Endothelial cell of umbilical vein (primary cell): ENCODE measurements around the gene MRPL48. TPM values are rescaled to one million over a fixed set of nuclear protein-coding genes. Genes with fewer than 3 reads are reported as not detected.
"Not testable (repeated sequence)": the region's sequence is repeated elsewhere in the genome, so short reads cannot be mapped to it uniquely, and the experiment has no call there.

Experiments used
- BruUV-seq: library from RNA; stranded (reverse); fragments of 400-500 nt; replicated peaks from 2 replicates; lab custom pipeline; 2021; lab: Mats Ljungman, UMichigan
- CTCF ChIA-PET: fragments of 300-600, 350-600 bp; sonication (Branson Sonifier 250); formaldehyde crosslinking; loops from one replicate; lab custom pipeline; 2021; ENCODE audit warnings: antibody characterized with exemption, inconsistent platforms; lab: Charles Lee
- POLR2A ChIA-PET: fragments of 300-600, 350-600 bp; sonication (Branson Sonifier 250); formaldehyde crosslinking; loops from one replicate; lab custom pipeline; 2021; ENCODE audit warnings: antibody characterized with exemption, inconsistent platforms; lab: Charles Lee
- DNase-seq: peaks from one replicate; pipeline ENCODE4 v3.0.0-alpha.2; 2011; ENCODE audit warnings: low read depth, low spot score
- FAIRE-seq: peaks from 2 replicates; lab custom pipeline; 2011; peaks lifted over from hg19 to GRCh38; lab: Jason Lieb, UNC
- H2AFZ ChIP-seq: 2 replicates; pipeline ENCODE4 v1.6.0; 2012; ENCODE audit warnings: low read depth, low read length, control low read depth, inconsistent platforms
- H3K27ac ChIP-seq: 2 replicates; pipeline ENCODE4 v1.5.1; 2011; ENCODE audit warnings: low read depth, mild to moderate bottlenecking, control low read depth, low read length, moderate library complexity; ENCODE audit not compliant: insufficient read depth
- H3K27me3 ChIP-seq, 2 experiments: 2 replicates each; pipeline versions ENCODE4 v1.6.0 to v1.6.1; 2011; ENCODE audit warnings: low read length in 2 of 2, mixed read lengths in 1 of 2; ENCODE audit not compliant: control insufficient read depth in 2 of 2, insufficient read depth in 2 of 2
- H3K36me3 ChIP-seq, 2 experiments: 2 replicates in 1 of 2; 3 replicates in 1 of 2; pipeline ENCODE4 v1.5.1; 2011; ENCODE audit warnings: low read length in 2 of 2, mild to moderate bottlenecking in 1 of 2, moderate library complexity in 1 of 2; ENCODE audit not compliant: control insufficient read depth in 2 of 2, insufficient read depth in 2 of 2; ENCODE audit errors: extremely low read depth in 1 of 2
- H3K4me1 ChIP-seq: 3 replicates; pipeline ENCODE4 v1.5.1; 2011; ENCODE audit warnings: mild to moderate bottlenecking, low read length; ENCODE audit not compliant: control insufficient read depth, insufficient read depth; ENCODE audit errors: extremely low read depth
- H3K4me2 ChIP-seq: 2 replicates; pipeline ENCODE4 v1.6.1; 2011; ENCODE audit warnings: low read length, control low read depth, mixed read lengths; ENCODE audit not compliant: insufficient read depth
- H3K4me3 ChIP-seq, 3 experiments: fragments of 200-600 bp in 1 of 3; sonication (generic), shearing (Covaris generic) in 1 of 3; replicated peaks in 1 of 3; 2 replicates each; pipeline ENCODE4 v1.5.1; 2011 to 2016; ENCODE audit warnings: control low read depth in 3 of 3, low read length in 3 of 3, mild to moderate bottlenecking in 2 of 3, inconsistent platforms in 1 of 3, low read depth in 1 of 3, moderate library complexity in 1 of 3; ENCODE audit not compliant: insufficient read depth in 1 of 3
- H3K79me2 ChIP-seq: 2 replicates; pipeline ENCODE4 v1.6.0; 2012; ENCODE audit warnings: low read length, inconsistent platforms; ENCODE audit not compliant: control insufficient read depth, insufficient read depth
- H3K9ac ChIP-seq: replicated peaks from 2 replicates; pipeline ENCODE3; 2011; ENCODE audit warnings: low read length, control low read depth; ENCODE audit not compliant: insufficient read depth; ENCODE audit errors: extremely low read depth
- H3K9me1 ChIP-seq: replicated peaks from 3 replicates; pipeline ENCODE4 v1.6.0; 2011; ENCODE audit warnings: mild to moderate bottlenecking, low read length; ENCODE audit not compliant: control insufficient read depth, insufficient read depth; ENCODE audit errors: extremely low read depth
- H3K9me3 ChIP-seq: replicated peaks from 2 replicates; pipeline ENCODE4 v1.5.1; 2012; ENCODE audit warnings: low read length, inconsistent platforms; ENCODE audit not compliant: control insufficient read depth, insufficient read depth
- H4K20me1 ChIP-seq: replicated peaks from 2 replicates; pipeline ENCODE3; 2011; ENCODE audit warnings: mild to moderate bottlenecking, low read length; ENCODE audit not compliant: control insufficient read depth, insufficient read depth; ENCODE audit errors: extremely low read depth
- EZH2 ChIP-seq: IDR thresholded peaks from 2 replicates; pipeline ENCODE4 v1.6.1; 2012; ENCODE audit warnings: borderline replicate concordance, low read depth, mild to moderate bottlenecking, moderate library complexity, low read length, inconsistent platforms; ENCODE audit not compliant: severe bottlenecking
- FOS ChIP-seq: IDR thresholded peaks from 2 replicates; pipeline ENCODE4 v1.6.1; 2011; ENCODE audit warnings: mild to moderate bottlenecking, low read length, moderate library complexity, borderline replicate concordance; ENCODE audit not compliant: insufficient read depth
- GATA2 ChIP-seq: IDR thresholded peaks from 2 replicates; pipeline ENCODE4 v1.7.0; 2011; ENCODE audit warnings: low read depth, mild to moderate bottlenecking, moderate library complexity, mixed read lengths, low read length; ENCODE audit not compliant: insufficient read length, insufficient read depth
- JUN ChIP-seq: IDR thresholded peaks from 2 replicates; pipeline ENCODE4 v1.6.1; 2011; ENCODE audit warnings: borderline replicate concordance, low read depth; ENCODE audit not compliant: insufficient read length, insufficient read depth
- MYC ChIP-seq: IDR thresholded peaks from one replicate; pipeline ENCODE4 v1.6.1; 2011; ENCODE audit warnings: mild to moderate bottlenecking, low read depth, low read length
- POLR2A ChIP-seq: IDR thresholded peaks from 2 replicates; pipeline ENCODE4 v1.6.1; 2012; ENCODE audit warnings: low read depth, mild to moderate bottlenecking, control low read depth, low read length
- POLR2AphosphoS5 ChIP-seq: IDR thresholded peaks from 2 replicates; pipeline ENCODE4 v1.6.1; 2012; ENCODE audit warnings: low read depth, mild to moderate bottlenecking, control low read depth, low read length, moderate library complexity; ENCODE audit not compliant: insufficient read depth
- dilution Hi-C: fragments of 300-500 bp; cut with MboI; formaldehyde crosslinking; loops from one replicate; pipeline ENCODE4 v1.15.0; 2019; ENCODE audit warnings: low sequenced_read_pairs; ENCODE audit not compliant: extremely low pct_ligation_motif_present
- intact Hi-C: fragments of 100-400 bp; cut with micrococcal nuclease; formaldehyde crosslinking; loops from one replicate; pipeline ENCODE4 v1.10.0; 2022
- polyA plus RNA-seq, 4 experiments: library from polyadenylated mRNA; depleted of rRNA in 3 of 4; stranded (reverse) in 3 of 4; unstranded in 1 of 4; fragments of >200 nt; gene quantifications; 2 replicates each; pipeline versions ENCODE4 v1.2.1 to v1.2.3, GENCODE V29; 2011 to 2012; ENCODE audit warnings: missing spikeins in 1 of 4
- total RNA-seq: library from RNA; stranded (reverse); gene quantifications from 2 replicates; pipeline ENCODE4 v1.2.3, GENCODE V29; 2021
- TF ChIP-seq, protein P1 (sequence below), 2 donors: IDR thresholded peaks; 1 replicate in 1 of 2; 2 replicates in 1 of 2; pipeline ENCODE4 v1.5.1; 2011; ENCODE audit warnings: low read length in 2 of 2, mild to moderate bottlenecking in 2 of 2, moderate library complexity in 2 of 2, control low read depth in 1 of 2, inconsistent platforms in 1 of 2, low read depth in 1 of 2; ENCODE audit not compliant: insufficient read depth in 1 of 2; ENCODE audit errors: extremely low read depth in 1 of 2
- TF ChIP-seq, protein P2 (sequence below): IDR thresholded peaks from 2 replicates; pipeline ENCODE4 v1.6.1; 2011; ENCODE audit not compliant: insufficient read depth, insufficient read length

Gene MRPL48
- total and polyA plus RNA-seq, 2 donors (not counting 3 experiments of a cell fraction or from before 2014, with no cell fraction given) = 25.0 to 38.3 TPM

DNA sequence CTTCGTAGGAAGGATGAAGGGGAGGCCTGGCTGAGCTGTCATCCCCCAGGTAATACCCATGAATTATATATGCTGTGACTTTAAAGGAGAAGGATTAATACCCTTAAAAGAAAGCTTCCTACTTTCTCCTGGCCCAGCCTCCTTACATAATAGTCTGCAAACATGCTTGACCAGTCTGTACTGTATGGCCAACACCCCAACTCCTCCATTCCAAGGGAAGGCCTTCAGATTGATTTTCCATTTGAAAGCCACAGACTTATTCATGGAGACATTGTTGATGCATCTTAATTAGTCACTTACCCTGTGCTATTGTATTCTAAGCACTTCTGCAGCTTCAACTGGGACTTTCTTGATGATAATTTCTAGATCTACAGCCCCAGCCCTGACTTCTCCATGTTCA, 91.1 kb downstream of the MRPL48 start:
- DNase-seq (no peak), FAIRE-seq (no peak)
- H3K9me1 ChIP-seq = no peaks in the 10 kb centered on the region
- dilution Hi-C loops = no loop called here
- ChIA-PET CTCF (interaction anchor here (0.9 kb wide), 1 partner anchor 146 kb away, joined by 3 read pairs; no protein-coding TSS in a partner anchor), POLR2A (no interaction called here)
- H4K20me1 ChIP-seq = no peaks in the 10 kb centered on the region
- H3K9me3 ChIP-seq = no peaks in the 10 kb centered on the region
- peaks cover 0 to 3% of the 10 kb centered on the region in 2 experiments for H3K36me3 ChIP-seq
- no peak overlapping the region for H3K4me2 ChIP-seq
- TF ChIP-seq, protein P1, sequence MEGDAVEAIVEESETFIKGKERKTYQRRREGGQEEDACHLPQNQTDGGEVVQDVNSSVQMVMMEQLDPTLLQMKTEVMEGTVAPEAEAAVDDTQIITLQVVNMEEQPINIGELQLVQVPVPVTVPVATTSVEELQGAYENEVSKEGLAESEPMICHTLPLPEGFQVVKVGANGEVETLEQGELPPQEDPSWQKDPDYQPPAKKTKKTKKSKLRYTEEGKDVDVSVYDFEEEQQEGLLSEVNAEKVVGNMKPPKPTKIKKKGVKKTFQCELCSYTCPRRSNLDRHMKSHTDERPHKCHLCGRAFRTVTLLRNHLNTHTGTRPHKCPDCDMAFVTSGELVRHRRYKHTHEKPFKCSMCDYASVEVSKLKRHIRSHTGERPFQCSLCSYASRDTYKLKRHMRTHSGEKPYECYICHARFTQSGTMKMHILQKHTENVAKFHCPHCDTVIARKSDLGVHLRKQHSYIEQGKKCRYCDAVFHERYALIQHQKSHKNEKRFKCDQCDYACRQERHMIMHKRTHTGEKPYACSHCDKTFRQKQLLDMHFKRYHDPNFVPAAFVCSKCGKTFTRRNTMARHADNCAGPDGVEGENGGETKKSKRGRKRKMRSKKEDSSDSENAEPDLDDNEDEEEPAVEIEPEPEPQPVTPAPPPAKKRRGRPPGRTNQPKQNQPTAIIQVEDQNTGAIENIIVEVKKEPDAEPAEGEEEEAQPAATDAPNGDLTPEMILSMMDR (IDR thresholded peaks at IDR 0.05; ENCODE audit: extremely low read depth in 1 of 2, insufficient read depth in 1 of 2, low read depth in 1 of 2, low read length in 2 of 2) = no peak
- TF ChIP-seq, protein P2, sequence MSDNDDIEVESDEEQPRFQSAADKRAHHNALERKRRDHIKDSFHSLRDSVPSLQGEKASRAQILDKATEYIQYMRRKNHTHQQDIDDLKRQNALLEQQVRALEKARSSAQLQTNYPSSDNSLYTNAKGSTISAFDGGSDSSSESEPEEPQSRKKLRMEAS = no peak
- TF ChIP-seq FOS (no peak), POLR2A (no peak), JUN (no peak), EZH2 (no peak), GATA2 (no peak), POLR2AphosphoS5 (no peak), MYC (no peak)
- no peak overlapping the region for H2AFZ ChIP-seq
- no peak overlapping the region for H3K27ac ChIP-seq
- no peaks in the 10 kb centered on the region for H3K27me3 ChIP-seq
- no TSS peak for BruUV-seq
- no peak overlapping the region for H3K9ac ChIP-seq
- intact Hi-C loops = loop anchor here (5.0 kb wide), 1 partner anchor 116 kb away; the partner anchor contains the start of gene RAB6A
- H3K4me3 ChIP-seq = no peak overlapping the region
- peaks cover 31% of the 10 kb centered on the region for H3K79me2 ChIP-seq
- peaks cover 16% of the 10 kb centered on the region for H3K4me1 ChIP-seq

- not testable (repeated sequence) for FAIRE-seq, H2AFZ ChIP-seq, BruUV-seq
Measured at GRCh38 chr11:73880449-73880848, 92.8 kb downstream of the MRPL48 start.

More at GRCh38 chr11:73880449-73880848, 92.8 kb downstream of the MRPL48 start:
- H3K4me1 ChIP-seq, CTCF ChIA-PET, POLR2A ChIA-PET, H3K27me3 ChIP-seq, DNase-seq, H3K9me1 ChIP-seq, H4K20me1 ChIP-seq, H3K27ac ChIP-seq, dilution Hi-C loops, H3K9ac ChIP-seq, H3K36me3 ChIP-seq, H3K4me2 ChIP-seq, H3K4me3 ChIP-seq, H3K9me3 ChIP-seq, intact Hi-C loops: not testable (repeated sequence)
- H3K79me2 ChIP-seq = peaks cover 15% of the 10 kb centered on the region
